Airway epithelial cell (primary cell): ENCODE measurements around the gene ZNF417. TPM values are rescaled to one million over a fixed set of nuclear protein-coding genes. Genes with fewer than 3 reads are reported as not detected.

ENCODE experiments used
- total RNA-seq: library from RNA; depleted of rRNA; stranded (reverse); fragments of >200 nt; gene quantifications from 2 replicates; pipeline ENCODE4 v1.2.3, GENCODE V29; 2015

Gene ZNF417
- total RNA-seq, result 3.9 and 4.6 TPM in 2 replicates

DNA sequence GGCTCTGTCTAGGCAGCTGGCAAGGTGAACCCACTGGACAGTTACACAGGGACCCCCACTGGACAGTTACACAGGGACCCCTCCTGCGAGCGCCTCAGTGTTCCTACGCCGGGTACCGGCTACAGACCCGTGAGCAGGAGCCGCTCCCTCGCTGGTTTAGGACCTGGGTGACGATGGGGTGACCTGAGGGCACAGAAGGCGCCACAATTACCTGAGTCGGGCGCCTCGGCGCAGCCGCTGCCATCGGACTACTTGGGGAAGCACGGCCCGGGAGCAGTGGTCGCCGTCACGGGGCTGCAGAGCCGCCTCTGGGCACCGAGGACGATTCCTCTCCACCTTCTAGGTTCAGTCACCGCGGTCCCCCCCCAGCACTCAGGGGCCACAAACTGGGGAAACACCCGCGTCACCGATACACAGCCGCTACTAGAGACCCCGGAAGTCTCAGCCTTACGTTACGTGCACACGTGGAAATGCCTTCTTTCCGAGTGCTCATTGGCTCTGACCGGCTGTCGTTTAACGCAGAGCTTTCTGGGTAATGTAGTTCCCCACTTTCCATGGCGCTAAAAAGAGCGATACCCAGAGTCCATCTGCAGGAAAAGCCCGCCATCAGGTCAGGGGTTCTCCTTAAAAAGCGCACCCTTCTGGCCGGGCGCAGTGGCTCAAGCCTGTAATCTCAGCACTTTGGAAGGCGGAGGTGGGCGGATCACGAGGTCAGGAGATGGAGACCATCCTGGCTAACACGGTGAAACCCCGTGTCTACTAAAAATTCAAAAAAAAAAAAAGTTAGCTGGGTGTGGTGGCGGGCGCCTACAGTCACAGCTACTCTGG, at the start of gene ZNF417:
ZNF417 (minus strand) TSS at position 425 of the 828 bp plus-strand sequence; CDS start at position 244, 181 bp downstream.

GRCh38 chr19:57947419-57948134, 31.2 kb upstream of the ZNF417 start, which contains the start of gene ZNF256:
Gene ZNF256, minus strand, starts transcription at chr19:57947706. Its CDS starts 232 bp downstream, at chr19:57947474.

DNA sequence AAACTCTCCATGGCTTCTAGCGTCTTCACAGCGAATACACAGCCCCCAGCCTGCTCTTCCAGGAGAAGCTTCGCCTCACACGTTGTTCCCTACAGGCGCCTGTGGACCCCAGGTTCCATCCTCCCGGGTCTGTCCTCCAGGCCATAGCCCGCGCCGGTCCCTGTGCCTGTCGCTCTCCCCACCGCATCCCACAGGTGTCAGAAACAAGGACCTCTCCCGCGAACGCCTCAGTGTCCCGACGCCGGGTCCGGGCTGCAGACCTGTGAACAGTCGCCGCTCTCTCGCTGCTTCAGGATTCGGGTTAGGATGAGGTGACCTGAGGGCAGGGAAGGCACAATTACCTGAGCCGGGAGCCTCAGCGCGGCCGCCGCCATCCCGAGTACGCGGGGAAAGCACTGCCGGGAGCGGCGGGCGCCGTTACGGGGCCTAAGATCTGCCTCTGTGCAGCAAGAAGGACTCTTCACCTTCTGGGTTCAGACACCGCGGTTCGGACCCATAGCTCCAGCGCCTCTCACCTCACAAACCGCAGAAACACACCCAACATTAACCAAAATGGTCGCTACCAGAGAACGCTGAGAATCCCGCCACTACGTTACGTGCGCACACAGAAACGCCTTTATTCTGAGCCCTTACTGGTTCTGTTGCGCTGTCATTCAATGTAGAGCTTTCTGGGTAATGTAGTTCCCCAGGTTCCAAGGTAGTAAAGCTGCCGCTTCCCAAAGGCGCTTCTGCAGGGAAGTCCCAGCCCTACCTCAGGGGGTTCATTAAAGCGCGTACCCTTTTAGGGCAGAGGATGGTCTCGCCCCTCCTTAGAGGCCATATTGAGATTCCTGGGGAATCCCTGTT, 18.7 kb upstream of the ZNF417 start, which contains the start of gene ZNF418:
ZNF418 (minus strand) TSS at position 583 of the 846 bp plus-strand sequence. CDS start 1,580 bp downstream, outside the sequence.

DNA sequence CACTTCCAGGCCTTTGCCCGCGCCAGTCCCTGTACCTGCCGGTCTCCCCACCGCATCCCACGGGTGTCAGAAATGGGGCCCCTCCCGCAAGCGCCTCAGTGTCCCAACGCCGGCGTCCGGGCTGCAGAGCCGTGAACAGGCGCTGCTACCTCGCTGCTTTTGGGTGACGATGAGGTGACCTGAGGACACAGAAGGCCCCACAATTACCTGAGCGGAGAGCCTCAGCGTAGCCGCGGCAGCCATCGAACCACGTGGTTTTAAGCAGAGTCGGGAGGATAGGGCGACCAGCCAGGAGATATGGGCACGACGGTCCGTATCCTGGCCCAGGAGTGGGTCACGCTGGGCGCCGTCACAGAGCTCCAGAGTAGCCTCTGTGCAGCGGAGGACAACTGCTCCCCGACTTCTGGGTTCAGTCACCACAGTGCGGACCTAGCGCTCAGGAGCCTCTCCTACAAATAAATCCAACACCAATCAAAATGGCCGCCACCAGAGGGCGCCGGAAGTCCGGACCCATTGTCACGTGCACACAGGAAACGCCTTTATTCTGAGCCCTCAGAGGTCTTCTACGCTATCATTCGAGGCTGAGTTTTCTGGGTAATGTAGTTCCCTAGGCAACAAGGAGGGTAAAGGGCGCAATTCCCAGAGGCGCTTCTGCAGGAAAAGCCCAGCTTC, 27.7 kb downstream of the ZNF417 start, which contains the start of gene ZNF814:
ZNF814 (minus strand) TSS at position 478 of the 672 bp plus-strand sequence; CDS start at position 243, 235 bp downstream.

Other genes starting within 250 kb of the ZNF417 start
- gene ZSCAN4, start 247.7 kb downstream of the ZNF417 start, total RNA-seq, result not detected in 2 replicates
- 3.3 and 7.1 TPM in 2 replicates for gene ZNF551, start 234.6 kb downstream of the ZNF417 start, total RNA-seq
- 0.28 and 0.85 TPM in 2 replicates for gene ZNF154, start 207.4 kb downstream of the ZNF417 start, total RNA-seq
- gene ZNF671, start 189.0 kb downstream of the ZNF417 start, total RNA-seq, result 1.8 and 2.8 TPM in 2 replicates
- gene ZNF776, start 169.8 kb downstream of the ZNF417 start, total RNA-seq, result 3.1 and 5.6 TPM in 2 replicates
- gene ZNF586, start 146.9 kb downstream of the ZNF417 start, total RNA-seq, result 9.7 and 17.6 TPM in 2 replicates
- gene ZNF552, start 101.7 kb downstream of the ZNF417 start, total RNA-seq, result 5.3 and 8.7 TPM in 2 replicates
- gene ZNF587B, start 86.3 kb downstream of the ZNF417 start, total RNA-seq, result 11.4 and 12.8 TPM in 2 replicates
- 9.0 and 9.9 TPM in 2 replicates for gene ZNF587, start 66.7 kb downstream of the ZNF417 start, total RNA-seq
- gene ZNF814, start 27.6 kb downstream of the ZNF417 start, total RNA-seq, result 4.2 and 8.0 TPM in 2 replicates
- 1.0 and 1.7 TPM in 2 replicates for gene ZNF418, start 18.8 kb upstream of the ZNF417 start, total RNA-seq
- 0.88 and 3.7 TPM in 2 replicates for gene ZNF256, start 31.1 kb upstream of the ZNF417 start, total RNA-seq
- 0.28 TPM in 1 of 2 replicates, not detected in the other for gene C19orf18, start 57.9 kb upstream of the ZNF417 start, total RNA-seq
- gene ZNF606, start 86.2 kb upstream of the ZNF417 start, total RNA-seq, result 7.7 and 12.1 TPM in 2 replicates
- not detected in 2 replicates for gene ZSCAN1, start 117.4 kb upstream of the ZNF417 start, total RNA-seq
- 0.92 and 1.0 TPM in 2 replicates for gene ZNF135, start 142.7 kb upstream of the ZNF417 start, total RNA-seq
- 28.3 and 35.5 TPM in 2 replicates for gene ZSCAN18, start 181.6 kb upstream of the ZNF417 start, total RNA-seq
- 5.2 and 5.3 TPM in 2 replicates for gene ZNF329, start 234.2 kb upstream of the ZNF417 start, total RNA-seq